GM19467 (cell line): Measurements from ENCODE around the gene OLFML1.

Source experiments
- ATAC-seq: cut with Tn5 transposase; IDR thresholded peaks from one replicate; pipeline ENCODE4 v1.9.1; 2021; ENCODE audit warnings: mild to moderate bottlenecking, moderate library complexity; ENCODE audit not compliant: unreplicated experiment

OLFML1 gene

GRCh38 chr11:7555052-7555699 is 69.9 kb downstream of the OLFML1 start:
- ATAC-seq: no peak

- ATAC-seq: no peak
Measured at GRCh38 chr11:7558046-7558445, 72.7 kb downstream of the OLFML1 start.

- ATAC-seq: no peak
Measured at GRCh38 chr11:7559398-7560283, 74.3 kb downstream of the OLFML1 start.
